Hepatocyte (in vitro differentiated cells): ENCODE measurements around the gene PLPPR3. TPM values are rescaled to one million over a fixed set of nuclear protein-coding genes. Genes with fewer than 3 reads are reported as not detected.

ENCODE experiments used
- DNase-seq: peaks from one replicate; pipeline ENCODE4 v3.0.0-alpha.2; 2016; ENCODE audit warnings: low spot score
- H2AFZ ChIP-seq: fragments of 200-600 bp; sonication (generic); 2 replicates; pipeline ENCODE4 v1.6.0; 2016; ENCODE audit warnings: antibody characterized with exemption, mild to moderate bottlenecking
- H3K27ac ChIP-seq: fragments of 200-600 bp; sonication (generic); 2 replicates; pipeline ENCODE4 v1.5.1; 2016; ENCODE audit warnings: mild to moderate bottlenecking
- H3K27me3 ChIP-seq: fragments of 200-600 bp; sonication (generic); 2 replicates; pipeline ENCODE4 v1.6.1; 2016
- H3K36me3 ChIP-seq: fragments of 200-600 bp; sonication (generic); replicated peaks from 2 replicates; pipeline ENCODE4 v1.5.1; 2016; ENCODE audit warnings: low read depth; ENCODE audit not compliant: insufficient read depth
- H3K4me1 ChIP-seq: fragments of 200-600 bp; sonication (generic); 2 replicates; pipeline ENCODE4 v1.5.1; 2016; ENCODE audit warnings: mild to moderate bottlenecking, moderate library complexity; ENCODE audit not compliant: insufficient read depth
- H3K4me2 ChIP-seq: fragments of 200-600 bp; sonication (generic); 2 replicates; pipeline ENCODE4 v1.6.0; 2016
- H3K4me3 ChIP-seq: fragments of 200-600 bp; sonication (generic); 2 replicates; pipeline ENCODE4 v1.5.1; 2016; ENCODE audit warnings: mild to moderate bottlenecking
- H3K79me2 ChIP-seq: fragments of 200-600 bp; sonication (generic); 2 replicates; pipeline ENCODE4 v1.6.0; 2017; ENCODE audit warnings: mild to moderate bottlenecking
- H3K9me2 ChIP-seq: fragments of 200-600 bp; sonication (generic); replicated peaks from 2 replicates; pipeline ENCODE4 v1.6.0; 2017; ENCODE audit warnings: mild to moderate bottlenecking; ENCODE audit not compliant: insufficient read depth
- H3K9me3 ChIP-seq: fragments of 200-600 bp; sonication (generic); 2 replicates; pipeline ENCODE4 v1.5.1; 2016; ENCODE audit warnings: low read depth, mild to moderate bottlenecking
- H4K20me1 ChIP-seq: fragments of 200-600 bp; sonication (generic); 2 replicates; pipeline ENCODE4 v1.6.0; 2016; ENCODE audit warnings: mild to moderate bottlenecking; ENCODE audit not compliant: insufficient read depth, poor library complexity, severe bottlenecking
- EZH2 ChIP-seq: fragments of 200-600 bp; sonication (generic); IDR thresholded peaks from 2 replicates; pipeline ENCODE4 v1.6.1; 2016; ENCODE audit warnings: antibody characterized with exemption, mild to moderate bottlenecking, borderline replicate concordance
- EZH2phosphoT487 ChIP-seq: fragments of 200-600 bp; sonication (generic); IDR thresholded peaks from one replicate; pipeline ENCODE4 v1.6.1; 2018; ENCODE audit warnings: antibody characterized with exemption, mild to moderate bottlenecking, low read depth, moderate library complexity; ENCODE audit not compliant: unreplicated experiment, severe bottlenecking
- WGBS: methylation state at CpG from one replicate; pipeline ENCODE4 v1.1.6; 2016; ENCODE audit warnings: low lambda C conversion rate; ENCODE audit errors: missing lambda C conversion rate; 5-methylcytosine and 5-hydroxymethylcytosine counted together
- polyA plus RNA-seq: library from polyadenylated mRNA; unstranded; fragments of >200 nt; fragmentation: Nextera tagmentation; extraction: Ambion mirVana; gene quantifications from 2 replicates; pipeline ENCODE4 v1.2.1, GENCODE V29; 2016
- total RNA-seq: library from RNA; depleted of rRNA; stranded (reverse); fragments of >200 nt; gene quantifications from 2 replicates; pipeline ENCODE4 v1.2.3, GENCODE V29; 2014
- TF ChIP-seq, protein P1 (sequence below): fragments of 200-600 bp; sonication (generic); IDR thresholded peaks from 2 replicates; pipeline ENCODE4 v1.5.1; 2016; ENCODE audit warnings: antibody characterized with exemption, mild to moderate bottlenecking; ENCODE audit not compliant: poor library complexity

PLPPR3 gene
- total and polyA plus RNA-seq, 2 experiments from 2014 or later = 11.1 to 11.7 TPM

DNA sequence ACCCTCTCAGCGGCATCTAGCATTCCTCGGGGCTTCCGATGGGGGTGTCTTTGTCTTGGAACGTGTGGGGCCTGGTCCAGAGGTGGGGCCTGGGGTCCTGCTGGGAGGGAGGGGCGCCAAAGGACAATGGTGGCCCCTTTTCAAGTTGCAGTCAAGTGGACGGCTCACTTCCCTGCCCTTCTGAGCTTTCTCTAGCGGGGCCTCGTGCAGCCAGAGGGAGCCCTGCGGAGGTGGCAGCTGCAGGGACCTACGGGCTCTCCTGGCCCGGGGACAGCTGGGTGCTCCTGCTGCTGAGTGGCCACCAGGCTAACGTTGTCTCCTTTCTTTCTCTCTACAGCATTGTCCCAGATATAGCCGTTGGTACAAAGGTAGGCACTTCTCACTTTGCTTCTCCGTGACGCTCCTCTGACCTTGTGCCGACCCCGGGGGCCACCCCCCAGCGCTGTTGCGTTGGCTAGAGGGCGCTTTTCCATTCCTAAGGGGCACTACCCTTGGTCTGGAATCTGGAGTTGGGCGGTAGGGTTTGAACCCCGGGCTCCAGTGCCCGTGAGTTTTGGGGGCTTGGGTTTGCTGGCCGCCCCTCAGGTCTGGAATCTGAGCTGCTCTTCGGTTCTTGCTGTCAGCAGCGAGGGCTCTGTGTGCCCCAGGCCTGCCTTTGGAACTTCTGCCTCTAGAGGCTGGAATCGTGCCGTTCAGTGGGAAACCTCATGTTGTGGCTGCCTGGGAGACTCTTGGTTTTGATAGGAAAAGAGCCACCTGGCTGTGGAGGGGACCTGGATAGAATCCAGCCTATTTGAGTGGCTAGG, 22.5 kb downstream of the PLPPR3 start:
- WGBS = 7% methylated on average over 28 of the region's 28 CpGs
- TF ChIP-seq, protein P1, sequence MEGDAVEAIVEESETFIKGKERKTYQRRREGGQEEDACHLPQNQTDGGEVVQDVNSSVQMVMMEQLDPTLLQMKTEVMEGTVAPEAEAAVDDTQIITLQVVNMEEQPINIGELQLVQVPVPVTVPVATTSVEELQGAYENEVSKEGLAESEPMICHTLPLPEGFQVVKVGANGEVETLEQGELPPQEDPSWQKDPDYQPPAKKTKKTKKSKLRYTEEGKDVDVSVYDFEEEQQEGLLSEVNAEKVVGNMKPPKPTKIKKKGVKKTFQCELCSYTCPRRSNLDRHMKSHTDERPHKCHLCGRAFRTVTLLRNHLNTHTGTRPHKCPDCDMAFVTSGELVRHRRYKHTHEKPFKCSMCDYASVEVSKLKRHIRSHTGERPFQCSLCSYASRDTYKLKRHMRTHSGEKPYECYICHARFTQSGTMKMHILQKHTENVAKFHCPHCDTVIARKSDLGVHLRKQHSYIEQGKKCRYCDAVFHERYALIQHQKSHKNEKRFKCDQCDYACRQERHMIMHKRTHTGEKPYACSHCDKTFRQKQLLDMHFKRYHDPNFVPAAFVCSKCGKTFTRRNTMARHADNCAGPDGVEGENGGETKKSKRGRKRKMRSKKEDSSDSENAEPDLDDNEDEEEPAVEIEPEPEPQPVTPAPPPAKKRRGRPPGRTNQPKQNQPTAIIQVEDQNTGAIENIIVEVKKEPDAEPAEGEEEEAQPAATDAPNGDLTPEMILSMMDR = peak; percentile 26
- no peak for TF ChIP-seq EZH2
- DNase-seq = no peak
- H3K4me1 ChIP-seq = peaks cover 40% of the 10 kb centered on the region
- peak overlapping the region; percentile 100 for H3K4me3 ChIP-seq
- no peaks in the 10 kb centered on the region for H3K36me3 ChIP-seq
- H3K9me3 ChIP-seq = no peaks in the 10 kb centered on the region
- no peak overlapping the region for H2AFZ ChIP-seq
- peaks cover 64% of the 10 kb centered on the region for H4K20me1 ChIP-seq
- no peaks in the 10 kb centered on the region for H3K27me3 ChIP-seq
- H3K9me2 ChIP-seq = no peaks in the 10 kb centered on the region
- peaks cover 68% of the 10 kb centered on the region for H3K79me2 ChIP-seq
- H3K27ac ChIP-seq = peak overlapping the region; percentile 97
- peak overlapping the region; percentile 98 for H3K4me2 ChIP-seq

DNA sequence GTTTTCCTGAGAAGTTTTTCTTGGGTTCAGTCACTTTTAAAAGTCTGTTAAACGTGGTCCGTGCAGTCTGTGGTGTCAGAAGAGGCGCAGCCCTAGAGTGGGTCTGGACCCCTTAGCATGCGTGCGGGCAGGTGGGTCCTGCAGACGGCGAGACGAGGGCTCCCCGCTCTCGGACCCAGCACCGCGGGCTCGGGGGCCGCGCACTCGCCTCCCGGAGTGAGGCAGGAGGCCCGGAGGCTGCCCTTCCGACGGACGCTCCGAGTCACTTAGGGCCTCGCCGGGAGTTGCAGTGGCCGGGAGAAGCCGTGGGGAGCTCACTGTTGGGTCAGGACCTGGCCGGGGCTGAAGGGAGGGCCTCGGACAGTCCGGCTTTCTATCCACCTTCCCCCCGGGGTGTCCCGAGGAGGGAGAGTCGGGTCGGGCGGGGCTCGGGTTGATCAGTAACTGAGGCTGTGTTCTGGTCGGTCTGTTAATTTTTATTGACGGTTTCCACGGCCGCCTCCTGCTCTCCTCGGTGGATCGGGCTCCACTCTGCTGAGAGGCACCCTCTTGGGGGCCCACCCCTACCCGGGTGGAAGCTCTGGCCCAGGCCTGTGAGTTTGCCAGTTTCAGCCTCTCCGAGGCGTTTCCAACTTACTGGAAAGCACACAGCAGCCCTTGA, 23.2 kb downstream of the PLPPR3 start:
- Histone ChIP-seq H3K27ac (peak overlapping the region; percentile 97), H3K4me1 (peaks cover 40% of the 10 kb centered on the region), H4K20me1 (peaks cover 57% of the 10 kb centered on the region), H3K36me3 (no peaks in the 10 kb centered on the region), H2AFZ (no peak overlapping the region), H3K4me2 (peak overlapping the region; percentile 98), H3K9me2 (no peaks in the 10 kb centered on the region), H3K4me3 (peak overlapping the region; percentile 100), H3K79me2 (peaks cover 60% of the 10 kb centered on the region), H3K9me3 (no peaks in the 10 kb centered on the region), H3K27me3 (no peaks in the 10 kb centered on the region)
- DNase-seq = peak; percentile 71
- 1% methylated on average over 41 of the region's 44 CpGs for WGBS
- no peak for TF ChIP-seq EZH2
- TF ChIP-seq, protein P1 = no peak
- TF ChIP-seq EZH2phosphoT487 = no peak

DNA sequence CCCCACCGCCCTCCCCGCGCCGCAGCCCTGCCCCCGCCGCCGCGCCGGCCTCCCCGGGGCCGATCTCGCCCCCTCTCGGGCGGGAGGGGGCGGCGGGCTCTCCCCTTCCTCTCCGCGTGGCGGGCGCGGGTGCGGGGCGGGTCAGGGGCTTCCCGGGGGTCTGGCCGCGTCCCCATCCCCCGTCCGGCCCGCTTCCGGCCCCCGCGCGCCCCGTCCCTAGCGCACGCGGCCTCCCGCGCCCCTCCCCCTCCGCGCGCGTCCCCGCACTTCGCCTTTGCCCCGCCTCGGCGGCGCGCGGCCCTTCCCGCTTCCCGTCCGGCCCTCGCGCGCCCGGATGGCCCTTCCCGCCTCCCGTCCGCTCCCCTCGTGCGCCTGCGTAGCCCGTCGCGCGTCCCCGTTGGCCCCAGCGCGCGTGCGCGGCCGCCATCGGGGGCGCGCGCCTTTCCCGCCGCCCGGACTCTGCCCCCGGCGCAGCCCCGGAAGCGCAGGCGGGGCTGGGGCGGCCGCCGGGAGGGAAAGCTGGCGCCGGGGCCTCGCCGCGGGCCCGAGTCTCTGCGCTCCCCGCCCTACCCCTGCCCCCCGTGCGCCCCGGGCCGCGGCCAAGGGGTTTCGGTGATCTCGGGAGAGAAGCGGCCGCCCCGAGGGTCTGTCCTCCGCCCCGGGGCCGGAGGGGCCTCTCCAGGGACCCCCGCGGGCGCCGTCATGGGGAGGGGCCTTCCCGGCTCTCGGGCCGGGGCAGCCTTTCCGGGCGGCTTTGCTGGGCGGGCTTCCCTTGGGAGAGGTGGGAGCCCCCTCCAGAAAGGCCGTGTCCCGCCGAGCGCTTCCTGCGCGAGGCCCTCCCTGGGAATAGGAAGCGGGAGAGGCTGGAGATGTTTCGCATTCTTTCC, 24.0 kb downstream of the PLPPR3 start:
- Histone ChIP-seq H3K9me3 (no peaks in the 10 kb centered on the region), H4K20me1 (peaks cover 49% of the 10 kb centered on the region), H3K9me2 (no peaks in the 10 kb centered on the region), H3K36me3 (no peaks in the 10 kb centered on the region), H2AFZ (no peak overlapping the region), H3K4me3 (peak overlapping the region; percentile 100), H3K27me3 (no peaks in the 10 kb centered on the region), H3K79me2 (peaks cover 53% of the 10 kb centered on the region), H3K27ac (peak overlapping the region; percentile 97), H3K4me1 (peaks cover 36% of the 10 kb centered on the region), H3K4me2 (peak overlapping the region; percentile 98)
- peak; percentile 97 for DNase-seq
- WGBS = under 1% methylated on average over 16 of the region's 129 CpGs
- TF ChIP-seq, protein P1 = no peak
- TF ChIP-seq EZH2phosphoT487 = no peak
- no peak for TF ChIP-seq EZH2
